ENCODE data around the gene AIM2.
"Not testable (repeated sequence)": the region's sequence is repeated elsewhere in the genome, so short reads cannot be mapped to it uniquely, and the experiment has no call there.

Gene AIM2, protein sequence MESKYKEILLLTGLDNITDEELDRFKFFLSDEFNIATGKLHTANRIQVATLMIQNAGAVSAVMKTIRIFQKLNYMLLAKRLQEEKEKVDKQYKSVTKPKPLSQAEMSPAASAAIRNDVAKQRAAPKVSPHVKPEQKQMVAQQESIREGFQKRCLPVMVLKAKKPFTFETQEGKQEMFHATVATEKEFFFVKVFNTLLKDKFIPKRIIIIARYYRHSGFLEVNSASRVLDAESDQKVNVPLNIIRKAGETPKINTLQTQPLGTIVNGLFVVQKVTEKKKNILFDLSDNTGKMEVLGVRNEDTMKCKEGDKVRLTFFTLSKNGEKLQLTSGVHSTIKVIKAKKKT

DNA sequence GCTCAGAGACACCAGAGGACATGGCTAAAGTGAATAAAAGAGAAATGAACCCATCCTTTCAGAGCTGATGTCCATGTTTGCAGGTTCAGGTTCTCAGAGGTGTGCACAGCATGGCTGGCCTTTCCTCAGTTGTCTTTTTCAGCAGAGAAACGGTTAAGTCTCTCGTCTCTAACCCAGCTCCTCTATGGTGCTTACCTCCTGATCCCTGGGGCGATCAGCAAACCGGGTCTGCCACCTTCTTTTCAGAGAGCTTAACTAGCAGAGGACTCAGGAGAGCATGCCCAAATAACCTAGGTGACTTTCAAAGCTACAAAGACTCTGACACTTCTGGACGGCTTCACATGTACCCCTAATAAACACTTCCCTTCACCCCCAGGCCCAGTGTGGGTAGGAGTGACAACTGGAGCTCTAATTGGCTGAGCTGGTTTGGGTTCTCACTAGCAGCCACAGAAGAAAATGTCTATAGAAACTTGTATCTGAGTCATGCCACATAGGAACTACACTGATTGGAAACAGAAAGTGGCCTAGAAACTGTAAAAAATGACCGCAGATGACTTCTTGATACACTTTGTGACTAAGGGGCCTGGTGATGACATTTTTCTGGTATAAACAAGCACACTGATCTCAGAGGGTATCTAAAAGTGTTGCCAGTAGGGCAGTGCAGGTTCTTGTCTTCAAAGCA is at the start of gene AIM2:
AIM2 (minus strand) TSS at position 329 of the 682 bp plus-strand sequence. CDS start 3,267 bp downstream, outside the sequence.
- DNase-seq = peak; percentile 74

DNA sequence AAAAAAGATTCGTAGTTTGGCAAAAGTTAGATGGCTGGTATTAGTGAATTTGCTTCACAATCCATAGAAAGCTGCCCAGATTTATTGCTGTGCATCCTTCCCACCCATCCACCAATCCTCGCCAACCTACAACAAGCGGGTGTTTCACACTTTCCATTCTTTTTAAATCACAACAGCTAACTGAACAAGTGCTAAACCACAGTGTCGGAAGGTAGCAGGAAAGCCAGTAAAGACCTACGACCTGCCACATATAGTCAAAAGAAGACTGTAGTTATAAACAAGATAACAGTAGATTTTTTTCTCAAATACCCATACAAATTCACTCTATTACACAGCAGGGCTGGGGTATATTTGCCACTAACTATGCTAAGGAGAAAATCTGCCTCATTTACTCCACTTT is 47.0 kb upstream of the AIM2 start:
- DNase-seq = no peak

DNA sequence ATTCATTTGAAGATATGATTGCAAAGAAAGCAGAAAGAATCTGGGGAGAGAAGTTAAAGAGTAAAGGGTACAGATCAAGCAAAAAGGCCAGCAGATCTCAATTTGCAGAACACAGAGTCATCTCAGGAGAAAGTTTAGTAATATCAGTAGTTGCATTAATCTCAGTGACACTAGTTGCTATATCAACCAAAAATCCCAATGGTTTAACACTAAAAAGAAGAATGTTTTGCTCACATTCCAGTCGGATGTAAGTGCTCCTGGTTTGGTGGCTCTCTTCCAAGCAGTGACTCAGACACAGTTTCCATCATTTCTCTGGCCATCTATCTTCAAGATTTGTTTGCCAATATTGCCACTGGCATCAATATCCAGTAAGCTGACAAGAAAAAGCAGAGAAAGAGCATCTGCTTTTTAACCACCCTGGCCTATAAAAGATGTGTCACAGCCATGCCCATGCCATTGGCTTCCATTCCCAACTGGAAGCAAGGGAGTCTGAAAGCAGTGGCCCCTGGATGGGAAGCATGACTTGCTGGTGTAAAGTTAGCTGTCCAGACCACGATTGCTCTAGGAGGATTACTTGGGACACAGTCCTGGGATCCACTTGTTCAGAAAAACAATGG is 45.5 kb upstream of the AIM2 start:
- no peak for DNase-seq

DNA sequence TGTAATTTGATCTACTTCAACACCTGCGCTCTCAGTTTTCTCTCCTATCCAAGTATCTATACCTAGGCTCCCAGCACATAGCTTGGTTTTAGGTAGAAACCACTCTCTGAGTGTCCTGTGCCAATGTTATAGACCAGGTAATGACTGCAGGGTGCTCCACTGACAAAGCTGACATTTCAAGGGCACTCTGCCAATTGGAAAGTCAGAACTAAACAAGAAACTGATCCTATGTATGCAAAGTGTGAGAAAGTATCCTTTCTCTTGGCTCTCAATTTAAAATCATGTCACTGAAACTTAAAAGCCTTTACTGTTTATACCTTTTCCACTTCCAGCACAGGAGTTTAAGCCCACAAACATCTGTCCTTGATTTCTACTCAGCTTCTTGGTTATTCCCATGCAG is 45.0 kb upstream of the AIM2 start:
- DNase-seq = no peak

DNA sequence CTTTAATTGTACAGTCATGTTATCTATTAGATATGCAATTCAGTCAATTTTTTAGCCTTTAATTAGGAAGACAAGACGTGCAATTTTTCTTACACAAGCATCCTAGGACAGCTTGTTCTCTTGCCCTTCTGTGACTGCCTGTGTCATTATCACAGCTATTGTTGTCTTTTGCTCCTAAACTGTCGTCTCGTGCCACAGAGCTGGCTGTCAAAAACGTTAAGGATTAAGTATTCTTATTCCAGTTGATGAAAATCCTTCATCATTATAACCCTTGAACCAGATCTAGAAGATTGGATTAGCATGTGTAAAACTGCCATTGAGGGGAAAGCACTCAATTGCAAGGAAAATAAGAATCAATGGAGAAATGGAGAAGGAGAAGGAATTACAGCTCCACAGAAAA is 43.8 kb upstream of the AIM2 start:
- no peak for DNase-seq

DNA sequence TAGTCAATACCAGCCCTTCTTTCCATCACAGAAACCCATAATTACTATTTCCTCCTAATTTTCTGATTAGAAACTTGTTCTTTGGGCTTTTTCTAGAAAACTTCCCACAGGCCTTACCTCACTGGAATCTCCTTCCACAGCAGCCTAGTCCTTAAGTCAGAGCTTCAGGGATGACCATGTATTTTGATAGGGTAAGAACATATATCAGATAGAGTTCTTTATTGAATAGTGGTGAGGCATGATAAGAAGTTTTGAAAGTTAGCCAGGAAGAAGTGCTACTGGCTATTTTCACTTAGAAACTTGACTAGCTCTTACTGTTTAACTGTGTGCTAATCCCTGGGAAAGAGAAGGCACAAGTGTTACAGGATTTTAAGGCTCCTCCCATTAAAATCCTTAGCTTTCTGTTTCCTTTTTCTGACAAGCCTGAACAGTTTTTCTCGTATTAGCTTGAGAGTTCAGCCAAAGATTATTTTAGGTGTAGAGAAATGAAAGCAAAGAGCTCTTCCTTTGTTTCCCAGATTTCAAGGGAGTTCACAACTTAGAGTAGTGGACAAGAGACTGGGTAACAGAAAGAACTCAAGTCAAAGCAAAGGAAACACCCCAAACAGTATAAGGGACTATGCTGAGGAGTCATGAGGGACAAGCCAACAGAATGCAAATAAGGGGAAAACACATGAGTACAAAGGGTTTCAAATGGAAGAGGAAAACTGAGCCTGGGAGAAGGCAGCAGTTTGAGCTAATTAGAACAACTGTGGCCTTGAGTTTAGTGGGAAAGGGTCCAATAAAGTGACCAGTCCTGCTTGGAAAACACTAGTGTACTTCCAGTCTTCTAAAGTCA is 37.2 kb upstream of the AIM2 start:
- no peak for DNase-seq

DNA sequence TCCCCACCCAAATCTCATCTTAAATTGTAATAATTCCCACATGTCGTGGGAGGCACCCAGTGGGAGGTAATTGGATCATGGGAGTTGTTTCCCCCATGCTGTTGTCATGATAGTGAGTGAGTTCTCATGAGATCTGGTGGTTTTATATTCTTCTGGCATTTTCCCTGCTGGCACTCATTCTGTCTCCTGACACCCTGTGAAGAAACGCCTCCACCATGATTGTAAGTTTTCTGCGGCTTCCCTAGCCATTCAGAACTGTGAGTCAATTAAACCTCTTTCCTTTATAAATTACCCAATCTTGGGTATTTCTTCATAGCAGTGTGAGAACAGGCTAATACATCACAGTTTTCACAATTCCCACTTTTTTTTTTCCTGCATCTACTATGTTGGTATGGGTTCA is 26.5 kb upstream of the AIM2 start:
- not testable (repeated sequence) for DNase-seq

DNA sequence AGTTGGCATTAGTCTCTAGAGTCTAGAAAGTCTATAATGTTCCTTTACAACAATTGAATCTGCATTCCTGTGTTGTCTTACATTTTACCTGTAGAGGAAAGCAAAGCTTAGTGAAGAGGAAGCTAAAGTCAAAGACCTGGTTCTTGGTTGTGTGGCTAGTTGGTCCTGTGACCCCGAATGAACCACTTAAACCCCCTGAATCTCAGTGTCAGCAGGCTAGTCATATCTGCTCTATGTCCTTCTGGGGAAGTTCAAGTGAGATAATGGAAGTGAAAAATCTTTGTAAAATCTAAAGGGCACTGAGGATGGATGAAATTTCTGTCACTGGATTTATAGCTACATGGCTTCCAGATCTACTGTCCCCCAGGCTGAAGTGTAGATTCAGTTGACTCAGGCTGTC is 24.0 kb upstream of the AIM2 start:
- DNase-seq = no peak

DNA sequence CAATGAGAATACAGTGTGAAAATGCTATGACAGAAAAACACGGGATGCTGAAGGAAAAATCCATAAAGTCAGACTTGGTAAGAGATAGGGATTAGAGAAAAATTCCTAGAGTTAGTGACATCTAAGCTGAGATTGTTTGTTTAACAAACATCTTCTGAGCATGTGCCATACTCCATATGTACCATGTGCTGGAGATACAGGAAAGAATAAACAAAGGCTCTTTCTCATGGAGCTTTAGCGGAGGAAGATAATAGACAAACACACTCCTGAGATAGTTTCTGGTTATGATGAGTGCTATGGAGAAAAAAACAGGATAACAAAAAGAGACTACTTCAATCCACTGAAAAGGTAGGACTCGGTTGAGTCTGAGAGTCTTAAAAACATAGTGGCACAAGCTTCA is 22.0 kb upstream of the AIM2 start:
- DNase-seq = no peak

DNA sequence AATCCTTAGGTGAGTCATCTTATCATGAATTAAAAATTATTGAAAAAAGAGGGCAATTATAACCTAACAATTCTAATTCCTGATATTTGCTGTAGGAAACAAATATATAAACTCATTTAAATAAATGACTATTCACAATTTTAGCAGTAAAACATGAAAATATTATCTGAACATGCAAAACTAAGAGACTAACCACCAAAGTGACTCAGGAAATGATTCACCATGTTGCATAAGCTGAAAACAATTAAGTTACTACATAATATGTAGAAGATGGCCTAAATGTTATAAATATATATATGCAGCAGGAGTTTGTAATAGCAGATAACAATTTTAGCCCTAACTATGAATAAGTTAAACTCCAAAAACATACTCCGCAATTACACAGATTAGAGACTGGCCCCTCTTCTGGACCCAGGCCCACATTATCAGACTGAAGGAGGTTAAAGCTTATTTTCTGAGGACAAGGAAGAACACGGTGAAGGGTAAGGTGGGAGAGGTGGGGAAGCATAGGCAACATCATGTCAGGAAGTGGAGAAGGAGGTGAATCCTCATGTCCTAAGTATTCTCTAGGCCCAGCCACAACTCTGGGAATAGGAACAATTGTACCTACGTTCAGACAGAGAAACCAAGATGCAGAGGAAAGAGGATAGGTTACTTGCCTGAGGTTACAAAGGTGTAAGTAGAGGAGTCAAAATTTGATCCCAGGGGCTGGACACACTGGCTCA is 15.6 kb upstream of the AIM2 start:
- no peak for DNase-seq

DNA sequence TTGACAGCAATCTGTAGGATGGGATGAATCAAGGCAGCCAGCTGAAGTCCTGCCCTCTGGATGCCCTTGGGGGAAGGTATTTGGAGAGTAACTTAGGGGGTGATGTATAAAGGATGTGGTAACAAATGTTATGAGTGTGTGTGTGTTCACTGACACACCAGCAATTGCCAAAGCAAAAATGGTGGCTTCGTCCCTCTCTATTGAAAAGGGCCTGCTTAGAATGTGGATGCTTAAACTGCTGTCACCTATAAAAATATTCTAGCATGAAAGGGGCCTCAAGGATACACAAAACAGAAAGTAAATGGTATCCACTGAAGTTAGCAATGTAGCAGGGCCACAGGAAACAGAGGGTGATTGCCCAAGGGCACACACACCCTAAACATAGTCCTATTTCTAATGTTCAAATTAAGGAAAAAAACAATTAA is 15.1 kb upstream of the AIM2 start:
- DNase-seq = no peak

DNA sequence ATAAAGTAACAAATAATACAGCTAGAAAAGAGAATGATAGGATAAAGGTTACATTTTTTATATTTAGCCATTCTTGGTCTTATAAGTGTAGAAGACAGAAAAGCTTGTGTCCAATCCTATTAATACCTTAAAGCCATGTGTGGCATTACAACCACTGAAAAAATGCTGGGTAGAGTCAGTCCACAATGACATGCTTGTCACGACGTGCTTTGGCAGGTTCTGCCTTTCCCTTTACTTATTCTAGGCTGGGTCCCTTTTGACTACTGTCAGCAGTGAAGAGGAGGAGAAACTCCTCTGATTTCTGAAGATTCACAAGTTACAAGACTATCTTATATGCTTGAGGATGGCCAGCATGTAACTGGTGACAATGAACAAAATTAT is 14.6 kb upstream of the AIM2 start:
- no peak for DNase-seq

DNA sequence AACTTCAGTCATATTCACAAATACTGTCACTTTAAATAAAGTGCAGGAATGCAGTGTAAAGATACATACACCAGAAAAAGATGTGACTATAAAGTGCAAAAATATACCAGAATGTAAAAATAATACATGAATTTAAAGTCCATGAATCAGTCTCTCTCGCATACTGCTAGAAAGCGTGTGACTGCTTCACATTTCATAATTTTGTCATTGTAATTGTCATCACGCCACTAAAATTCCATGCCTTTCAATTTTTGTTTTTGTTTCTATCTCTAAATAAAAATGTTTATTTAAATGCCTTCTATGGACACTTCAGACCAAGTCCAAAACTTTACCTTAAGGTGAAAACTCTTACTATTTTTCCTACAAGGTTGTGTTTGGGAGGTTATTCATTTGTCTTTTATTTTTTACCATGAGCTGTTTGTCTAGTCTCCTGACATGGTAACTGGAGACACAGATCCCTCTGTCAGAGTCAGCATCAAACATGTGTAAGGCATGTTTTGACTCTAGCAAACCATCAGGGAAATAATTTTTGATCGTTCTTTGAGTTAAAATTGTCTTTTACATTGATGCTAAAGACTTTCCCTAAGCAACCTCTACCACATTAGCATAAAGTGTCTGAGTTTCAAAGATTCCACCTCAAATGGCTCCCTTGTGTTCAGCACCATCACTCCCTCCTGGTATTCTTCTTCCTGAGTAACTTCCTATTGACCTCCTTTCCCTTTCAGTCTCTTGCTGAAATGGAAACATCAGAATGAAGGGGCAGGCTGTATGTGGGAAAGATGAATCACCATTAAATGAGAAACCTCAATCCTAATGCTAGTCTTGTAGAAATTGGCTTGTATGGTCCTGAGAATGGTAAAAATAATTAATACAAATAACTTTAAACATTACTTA is 14.0 kb upstream of the AIM2 start:
- no peak for DNase-seq

DNA sequence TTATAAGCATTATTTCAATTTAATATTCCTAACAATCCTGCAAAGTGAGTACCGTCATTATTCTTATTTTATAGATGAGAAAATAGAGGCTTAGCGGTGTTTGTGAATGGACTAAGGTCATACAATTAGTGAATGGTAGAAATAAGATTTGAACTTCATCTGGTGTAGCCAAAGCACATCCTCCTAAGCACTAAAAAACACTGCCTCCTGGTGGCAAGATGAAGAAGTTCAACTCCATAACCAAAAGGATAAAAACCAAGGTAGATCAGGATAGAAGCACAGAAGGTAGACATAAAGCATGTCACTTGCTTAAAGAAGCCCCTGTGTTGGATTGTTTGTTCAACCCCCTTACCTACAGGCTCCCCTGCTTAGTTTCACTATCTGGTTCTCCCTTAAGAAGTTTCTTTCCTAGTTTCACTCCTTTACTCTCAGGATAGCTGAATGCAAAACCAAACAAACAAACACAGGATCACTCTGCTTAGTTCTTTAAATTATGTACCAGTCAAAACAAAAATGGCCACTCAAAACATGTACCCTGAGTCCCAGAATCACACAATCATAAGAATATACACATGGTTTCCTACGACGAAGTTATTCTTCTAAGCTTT is 12.7 kb upstream of the AIM2 start:
- no peak for DNase-seq

DNA sequence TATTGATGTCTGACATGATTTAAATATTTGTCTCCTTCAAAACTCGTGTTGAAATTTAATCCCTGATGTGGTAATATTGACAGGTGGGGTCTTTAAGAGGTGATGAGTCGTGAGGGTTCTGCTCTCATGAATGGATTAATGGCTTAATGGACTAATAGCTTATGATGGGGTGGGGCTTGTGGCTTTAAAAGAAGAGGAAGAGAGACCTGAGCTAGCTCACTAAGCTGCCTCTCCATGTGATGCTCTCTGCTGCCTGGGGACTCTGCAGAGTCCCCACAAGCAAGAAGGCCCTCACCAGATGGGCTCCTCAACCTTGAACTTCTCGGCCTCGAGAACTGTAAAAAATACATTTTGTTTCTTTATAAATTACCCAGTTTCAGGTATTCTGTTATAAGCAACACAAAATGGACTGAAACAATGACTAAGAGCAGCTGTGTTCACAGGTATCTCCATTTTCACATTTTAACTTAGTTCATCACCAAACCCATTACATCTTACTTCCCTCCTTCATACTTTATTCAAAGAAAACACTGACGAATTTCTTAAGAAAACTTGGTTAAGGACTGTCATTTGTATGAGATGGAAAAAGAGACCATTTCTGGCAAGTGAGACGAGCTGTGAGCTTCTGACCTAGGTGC is 12.1 kb upstream of the AIM2 start:
- no peak for DNase-seq

DNA sequence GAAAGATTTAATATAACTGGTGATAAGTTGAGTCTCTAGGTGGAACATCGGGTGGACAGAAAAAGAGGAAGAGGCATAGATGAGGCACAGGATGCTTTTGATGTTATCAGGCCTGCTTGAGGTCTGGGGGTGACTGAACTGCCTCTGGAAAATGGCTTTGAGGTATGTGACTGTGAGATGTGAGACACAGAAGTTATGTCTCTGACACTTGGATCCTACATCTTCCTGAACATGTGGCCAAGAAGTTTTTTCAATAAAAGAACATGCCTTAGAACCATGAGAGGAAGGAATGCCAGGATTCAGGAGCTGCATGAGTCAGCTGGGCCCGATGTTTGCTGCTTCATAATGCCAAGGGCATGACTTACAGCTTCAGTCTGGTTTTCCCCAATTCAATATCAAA is 11.5 kb upstream of the AIM2 start:
- no peak for DNase-seq

DNA sequence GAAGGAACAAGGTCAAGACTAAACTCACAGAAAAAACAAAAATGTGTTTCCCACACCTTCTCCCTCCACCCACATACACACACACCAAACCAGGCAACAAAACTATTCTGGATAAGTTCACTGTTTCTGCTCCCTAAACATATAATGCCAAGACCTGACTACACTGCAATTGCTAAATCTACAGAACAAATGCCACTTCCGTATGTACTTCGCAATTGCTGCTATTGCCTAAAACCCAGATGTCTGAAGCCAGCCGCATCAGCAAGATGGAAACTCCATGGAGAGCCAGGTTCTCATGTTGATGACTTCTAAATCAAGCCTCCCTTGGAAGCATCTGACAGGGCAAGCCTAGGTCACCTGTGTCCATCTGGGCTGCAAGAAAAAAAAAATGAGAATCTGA is 8.3 kb upstream of the AIM2 start:
- no peak for DNase-seq

DNA sequence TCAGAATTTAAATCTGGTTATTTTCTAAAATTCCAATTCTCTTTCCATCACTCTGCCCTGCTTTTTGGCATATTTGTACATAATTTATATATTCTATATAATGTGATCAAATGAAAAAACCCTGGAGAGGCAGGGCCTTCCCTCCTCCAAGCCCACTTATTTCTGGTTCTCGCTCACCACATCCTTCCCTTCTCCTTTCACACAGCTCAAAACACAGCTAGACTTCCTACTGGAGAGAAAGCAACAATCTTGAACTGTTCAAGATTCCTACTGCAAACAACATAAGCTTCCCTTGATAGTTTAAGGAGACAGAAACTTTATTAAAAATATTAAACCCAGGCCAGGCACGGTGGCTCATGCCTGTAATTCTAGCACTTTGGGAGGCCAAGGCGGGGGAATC is 7.6 kb upstream of the AIM2 start:
- DNase-seq = no peak

DNA sequence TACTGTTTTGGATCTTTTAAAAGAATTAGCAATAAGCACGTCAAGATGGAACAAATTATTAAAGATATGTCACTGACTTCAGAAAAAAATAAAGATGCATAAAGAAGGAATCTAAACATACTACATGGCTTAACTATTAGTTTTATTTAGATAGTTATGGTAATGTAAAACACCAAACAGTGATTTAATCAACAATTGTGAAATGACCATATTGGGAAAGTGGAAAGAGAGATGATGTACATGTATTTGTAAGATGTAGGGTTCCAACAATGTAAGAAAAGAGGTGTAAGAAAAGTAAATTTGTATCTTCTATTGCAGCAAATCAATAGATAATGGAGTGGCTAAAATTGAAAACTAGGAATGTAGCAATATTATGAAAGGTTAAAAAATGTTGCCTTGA is 6.4 kb upstream of the AIM2 start:
- no peak for DNase-seq

DNA sequence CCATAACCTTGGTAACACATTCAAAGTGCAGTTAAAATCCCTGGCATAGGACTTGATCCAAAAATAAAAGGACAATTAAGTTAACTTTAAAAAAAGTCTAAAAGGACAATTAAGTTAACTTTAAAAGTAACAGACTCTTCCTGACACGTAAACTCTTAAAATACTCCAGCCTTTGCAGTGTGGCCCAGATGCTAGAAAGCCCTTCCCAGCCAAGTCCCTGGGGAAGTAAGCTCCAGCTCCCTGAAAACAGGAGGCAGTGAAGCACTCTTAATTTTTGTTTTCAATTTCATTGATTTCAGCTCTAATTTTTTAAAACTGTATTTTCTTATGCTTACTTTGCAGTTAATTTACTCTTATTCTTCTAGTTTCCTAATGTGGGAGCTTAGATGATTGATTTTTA is 5.1 kb upstream of the AIM2 start:
- no peak for DNase-seq

DNA sequence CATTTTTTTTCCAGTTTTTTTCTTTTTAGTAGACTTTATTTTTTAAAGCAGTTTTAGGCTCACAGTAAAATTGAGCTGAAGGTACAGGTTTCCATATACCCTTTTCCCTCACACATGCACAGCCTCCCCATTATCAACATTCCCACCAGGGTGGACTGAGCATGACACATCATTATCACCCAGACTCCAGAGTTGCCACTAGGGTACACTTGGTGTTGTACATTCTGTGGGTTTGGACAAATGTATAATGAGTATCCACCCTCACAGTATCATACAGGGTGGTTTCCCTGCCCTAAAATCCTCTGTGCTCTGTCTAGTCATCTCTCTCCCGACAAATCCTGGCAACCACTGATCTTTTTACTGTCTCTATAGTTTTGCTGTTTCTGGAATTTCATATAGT is 3.0 kb upstream of the AIM2 start:
- no peak for DNase-seq
